Left forelimb (tissue), 1 donor: Measurements from ENCODE around the gene ZBTB20.
"Not testable (repeated sequence)": the region's sequence is repeated elsewhere in the genome, so short reads cannot be mapped to it uniquely, and the experiment has no call there.

Experiments
- DNase-seq: peaks from one replicate; pipeline ENCODE4 v3.0.0-alpha.2; 2018; ENCODE audit warnings: low spot score

Gene ZBTB20

DNA sequence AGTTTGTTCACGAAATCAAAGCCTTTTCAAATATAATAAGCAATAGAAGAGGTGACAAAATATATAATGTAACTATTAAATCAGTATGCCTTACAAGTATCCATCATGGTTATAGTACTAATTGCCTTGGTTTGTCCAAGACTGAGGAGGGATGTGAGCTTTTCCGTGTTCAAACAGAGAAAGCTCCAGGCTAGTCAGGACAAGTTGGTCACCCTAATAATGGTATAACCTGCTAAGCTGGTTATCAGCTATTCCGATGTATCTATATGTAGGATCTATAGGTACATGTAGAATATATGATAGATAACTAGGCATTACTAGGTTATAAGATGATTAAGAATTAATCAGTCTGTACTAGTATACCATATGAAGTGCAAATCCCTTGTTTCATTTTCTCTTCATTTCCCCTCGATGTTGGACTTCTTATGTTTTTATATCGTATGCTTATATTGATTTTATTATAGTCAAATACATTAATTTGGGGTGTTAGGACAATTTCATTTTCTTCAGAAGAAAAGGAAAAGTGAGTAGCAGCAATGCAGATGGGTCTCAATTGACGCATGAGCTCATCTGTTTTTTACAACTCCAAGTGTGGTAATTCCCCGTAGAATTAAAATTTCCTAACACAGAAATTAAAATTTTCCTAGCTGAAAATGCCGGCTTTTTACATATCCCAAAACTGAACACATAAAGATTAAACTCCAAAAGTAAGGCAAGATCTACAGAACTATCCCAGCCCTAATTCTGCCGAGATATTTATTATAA lies 434.2 kb downstream of the ZBTB20 start:
- no peak for DNase-seq

DNA sequence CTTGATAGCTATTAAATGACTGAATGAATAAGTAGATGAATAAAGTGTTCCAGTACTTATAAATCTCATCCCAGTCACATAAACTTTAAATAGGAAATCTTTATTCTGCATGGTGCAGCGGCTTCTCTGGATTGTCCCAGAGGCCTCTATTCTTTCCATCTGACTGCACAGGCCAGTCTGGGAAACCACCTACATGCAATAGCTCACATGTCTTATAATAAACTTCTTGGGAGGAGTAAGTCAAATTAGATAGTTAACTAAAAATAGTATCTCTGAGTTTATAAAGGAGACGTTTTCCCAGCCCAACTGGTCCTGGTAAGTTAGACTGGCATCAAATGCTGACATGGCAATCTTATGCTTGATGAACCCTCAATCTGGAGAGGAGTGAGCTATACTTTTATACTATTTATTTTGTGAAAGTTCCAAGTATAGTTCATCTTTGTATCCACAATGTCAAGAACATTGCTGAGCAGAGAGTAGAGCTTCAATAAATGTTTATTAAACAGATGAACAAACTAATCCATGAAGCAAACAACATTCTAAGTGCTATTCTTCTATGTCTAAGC lies 435.7 kb downstream of the ZBTB20 start:
- DNase-seq = no peak

DNA sequence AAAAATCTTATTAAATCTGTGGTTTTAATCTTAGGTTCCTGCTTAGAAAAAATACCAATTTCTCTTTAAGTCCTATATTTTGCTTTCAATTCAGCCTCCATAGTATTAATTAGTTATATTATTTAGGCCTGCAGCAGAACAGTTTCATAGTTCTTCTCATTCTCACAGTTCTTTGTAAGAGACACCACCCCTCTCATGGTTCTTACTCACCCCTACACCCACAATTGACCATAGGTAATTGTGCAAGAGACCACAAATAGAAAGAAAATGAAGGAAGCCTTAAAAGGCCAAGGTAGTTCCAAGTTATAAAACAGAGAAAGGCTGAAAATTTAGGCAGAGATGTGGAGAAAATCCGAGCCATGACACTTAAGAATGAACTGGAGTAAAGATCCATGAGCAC lies 438.0 kb downstream of the ZBTB20 start:
- no peak for DNase-seq

DNA sequence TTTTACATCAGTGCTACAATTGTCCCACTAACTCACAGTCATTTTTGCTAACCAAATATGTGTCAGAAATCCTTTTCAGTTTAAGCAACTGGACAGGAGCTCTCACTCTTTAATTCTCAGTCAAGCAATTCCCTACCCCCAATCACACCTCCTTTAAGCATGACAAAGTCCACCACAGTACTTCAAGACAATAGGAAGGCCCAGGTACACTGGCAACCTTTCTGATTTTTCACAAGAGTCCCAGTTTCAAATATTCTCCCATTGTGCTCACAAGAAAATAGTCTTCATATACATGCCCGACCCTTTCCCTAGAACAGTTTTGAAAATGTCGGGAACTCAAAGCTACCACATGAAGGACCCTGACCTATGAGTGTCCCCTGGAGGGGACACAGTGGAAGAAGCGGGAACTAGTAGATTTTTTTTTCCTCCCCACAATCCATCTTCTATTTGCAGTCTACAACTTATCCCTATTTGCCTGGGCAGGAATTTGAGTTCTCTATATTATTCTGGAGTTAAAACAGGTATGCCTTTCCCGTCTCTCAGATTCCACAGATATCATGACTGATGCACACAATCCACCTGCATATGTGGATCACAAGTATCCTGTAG lies 439.7 kb downstream of the ZBTB20 start:
- DNase-seq = no peak

DNA sequence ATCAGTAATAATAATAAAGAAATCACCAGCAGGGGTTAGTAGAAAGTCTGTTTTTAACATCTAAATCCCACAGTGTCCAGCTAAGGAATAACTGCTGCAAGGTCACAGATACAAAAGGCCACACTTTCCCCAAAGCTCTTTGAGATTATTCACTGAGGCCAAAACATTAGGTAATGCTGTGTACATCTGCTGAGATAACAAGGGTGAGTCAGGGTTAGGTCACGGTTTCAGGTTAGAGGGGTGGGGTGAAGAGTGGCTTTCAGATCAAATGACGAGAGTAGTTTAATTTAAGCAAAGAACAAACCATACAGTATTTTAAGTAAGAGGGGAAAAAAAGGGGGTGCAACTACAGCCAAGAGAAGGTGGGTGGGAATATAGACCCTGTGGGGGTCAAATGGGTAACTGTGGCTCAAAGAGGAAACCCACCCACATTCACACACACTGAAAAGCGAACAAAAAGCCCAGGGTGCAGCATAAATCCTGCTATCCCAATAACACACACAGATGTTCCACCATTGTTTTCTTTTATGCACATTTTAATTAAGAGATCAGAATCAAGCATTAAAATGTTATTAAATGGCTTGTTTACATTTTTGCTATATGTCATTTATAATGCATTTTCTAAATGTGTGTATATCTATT lies 440.4 kb downstream of the ZBTB20 start:
- no peak for DNase-seq

DNA sequence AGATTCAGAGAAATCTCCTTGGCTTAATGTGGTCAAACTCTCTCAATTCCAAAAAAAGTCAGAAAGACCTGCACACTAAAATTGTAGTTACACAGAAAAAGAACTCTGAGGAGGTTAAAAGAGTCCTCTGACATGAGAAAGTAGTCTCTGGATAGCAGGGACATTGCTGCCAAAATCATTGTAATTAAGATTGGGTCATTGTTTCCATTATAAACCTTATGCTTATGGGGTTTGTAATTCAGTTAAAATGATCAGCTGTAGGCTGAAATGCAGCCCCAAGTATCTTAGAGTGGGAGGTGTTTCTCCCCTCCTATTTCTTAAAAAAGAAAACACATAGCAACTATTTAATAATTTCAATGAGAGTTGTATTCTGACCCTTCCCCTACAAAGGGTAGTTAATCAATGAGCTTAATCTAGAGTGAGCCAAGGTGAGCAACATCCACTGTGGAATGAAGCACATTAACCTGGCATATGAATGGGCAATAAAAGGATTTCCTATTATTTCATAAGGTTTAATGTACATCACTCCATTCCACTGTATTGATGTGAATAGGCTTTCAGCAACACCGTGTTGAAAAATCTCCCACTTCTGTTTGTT lies 446.4 kb downstream of the ZBTB20 start:
- no peak for DNase-seq

DNA sequence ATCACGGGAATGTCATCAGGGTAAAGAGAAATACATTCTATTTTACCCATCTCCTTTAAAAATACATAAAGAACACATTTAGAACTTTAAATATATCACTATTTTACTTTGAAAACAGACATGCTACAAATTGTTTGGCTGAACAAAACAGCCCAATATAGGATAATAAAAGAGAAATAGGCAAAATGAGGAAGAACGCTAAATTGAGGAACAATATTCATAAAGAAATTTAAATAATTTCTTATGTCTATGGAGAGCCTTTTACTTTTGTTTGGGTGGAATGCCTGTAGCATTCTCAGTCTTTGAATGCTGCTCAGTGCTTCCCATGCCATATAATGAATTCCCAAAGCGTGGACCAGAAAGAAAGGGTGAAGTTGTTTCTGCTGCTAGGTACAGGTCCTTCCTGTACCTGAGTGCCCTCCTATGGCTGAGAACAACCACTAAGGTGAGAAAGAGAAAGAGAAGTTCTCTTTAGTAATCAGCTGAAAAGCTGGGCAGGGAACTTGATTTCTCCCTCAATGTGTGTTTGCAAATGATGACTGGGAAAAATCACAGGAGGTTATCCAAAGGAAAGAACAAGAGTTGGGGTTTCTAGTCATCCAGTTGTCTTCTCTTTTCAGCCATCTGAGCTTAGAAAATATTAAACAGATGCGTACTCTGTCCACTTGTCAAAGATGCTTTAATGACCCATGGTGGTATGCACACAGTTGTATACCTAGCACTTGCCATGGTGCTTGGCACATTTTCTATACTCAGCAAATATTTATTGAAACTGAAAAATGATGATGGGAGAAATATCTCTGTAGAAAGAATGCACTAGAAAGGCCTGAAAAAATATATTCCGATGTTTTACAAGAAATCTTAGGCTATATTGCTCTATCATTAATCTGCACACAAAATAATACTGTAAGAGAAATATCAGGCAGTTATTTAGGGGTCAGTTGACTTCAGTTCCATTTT lies 448.7 kb downstream of the ZBTB20 start:
- DNase-seq = no peak

DNA sequence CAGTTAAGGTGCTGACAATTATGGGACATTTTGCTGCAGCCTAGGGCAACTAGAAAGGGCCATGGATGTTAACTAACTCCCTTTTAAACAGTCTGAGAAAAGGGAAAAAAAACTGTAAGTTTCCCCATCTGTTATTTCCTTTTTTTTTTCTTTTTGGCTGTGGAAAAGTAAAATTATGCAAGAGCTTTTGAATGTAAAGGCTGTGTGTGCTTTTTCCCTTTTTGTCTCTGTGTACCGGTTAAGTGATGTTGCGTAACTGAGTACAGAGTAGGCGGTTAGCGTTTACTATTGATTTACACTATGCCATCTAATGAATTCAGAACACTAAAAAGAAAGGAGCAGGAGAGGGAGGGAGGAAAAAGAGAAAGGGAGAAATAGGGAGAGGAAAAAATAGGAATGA lies 449.7 kb downstream of the ZBTB20 start:
- no peak for DNase-seq

DNA sequence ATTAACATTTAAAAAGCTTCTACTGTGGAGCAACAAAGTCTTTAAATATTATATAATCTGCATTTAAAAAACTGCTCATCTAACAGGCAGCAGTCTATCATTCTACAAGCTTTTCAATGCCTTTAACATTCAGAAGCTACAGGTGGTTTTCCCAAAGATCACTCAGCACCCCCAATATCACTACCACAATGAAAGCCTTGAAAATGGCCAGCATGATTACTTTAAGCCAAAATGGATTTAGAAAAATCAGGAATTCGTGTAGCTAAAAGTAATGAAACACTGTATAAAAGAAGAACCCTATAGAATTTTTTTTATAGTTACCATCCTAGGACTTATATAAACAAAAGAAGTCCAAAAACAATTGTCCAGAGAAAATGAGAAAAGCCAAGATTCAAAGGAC lies 452.8 kb downstream of the ZBTB20 start:
- DNase-seq = no peak

DNA sequence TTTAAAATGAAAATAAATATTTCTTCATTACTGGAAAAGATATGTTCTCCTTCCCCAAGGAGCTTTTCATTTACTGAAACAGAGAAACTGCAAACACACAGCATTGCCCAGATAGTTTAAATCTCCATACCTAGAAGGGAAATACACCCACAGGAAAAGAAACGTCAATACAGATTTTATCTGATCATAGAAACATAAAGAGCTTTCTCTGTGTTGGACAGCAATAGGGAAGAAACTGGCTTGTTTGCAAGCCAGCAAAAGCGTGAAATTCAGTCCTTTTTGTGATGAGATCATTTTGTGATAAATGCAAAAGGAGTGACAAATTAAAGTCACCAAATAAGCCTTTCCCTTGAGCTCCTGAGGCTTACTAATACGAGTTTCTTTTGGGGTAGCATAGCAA lies 455.2 kb downstream of the ZBTB20 start:
- no peak for DNase-seq

DNA sequence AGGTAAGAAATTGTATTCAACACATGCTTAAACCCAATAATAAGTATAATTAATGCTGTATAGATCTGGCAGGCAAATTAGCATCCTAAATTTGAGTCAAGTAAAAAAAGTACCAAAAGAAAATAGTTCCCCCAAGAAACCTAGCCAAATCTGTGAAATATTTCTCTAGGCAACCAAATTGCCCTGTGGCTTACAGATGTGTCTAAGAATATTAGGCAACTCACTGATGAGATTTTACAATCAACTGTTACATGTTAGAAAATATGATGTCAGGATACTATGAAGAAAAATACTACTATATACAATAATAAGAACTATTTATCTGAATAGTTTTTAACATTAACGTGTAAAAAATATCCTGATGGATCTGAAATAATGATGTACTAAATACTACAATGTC lies 456.2 kb downstream of the ZBTB20 start:
- no peak for DNase-seq

DNA sequence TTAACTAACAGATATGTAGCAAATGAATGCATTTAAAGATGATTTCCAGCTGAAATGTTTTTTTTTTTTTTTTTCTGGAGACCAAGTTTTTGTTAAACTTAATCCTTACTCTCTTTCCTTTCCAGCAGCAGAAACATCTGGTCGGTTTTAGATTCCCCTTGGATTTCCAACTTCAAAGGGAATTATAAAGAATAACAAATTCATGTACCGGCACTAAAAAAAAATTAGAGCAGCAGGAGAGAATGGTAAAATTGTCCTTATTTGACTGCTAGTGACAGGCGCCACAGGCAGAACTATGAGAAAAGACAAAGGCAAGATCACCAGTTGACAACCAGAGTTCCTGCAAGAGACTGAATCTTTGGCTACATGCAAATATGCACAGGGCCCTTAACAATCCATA lies 459.9 kb downstream of the ZBTB20 start:
- DNase-seq = no peak

DNA sequence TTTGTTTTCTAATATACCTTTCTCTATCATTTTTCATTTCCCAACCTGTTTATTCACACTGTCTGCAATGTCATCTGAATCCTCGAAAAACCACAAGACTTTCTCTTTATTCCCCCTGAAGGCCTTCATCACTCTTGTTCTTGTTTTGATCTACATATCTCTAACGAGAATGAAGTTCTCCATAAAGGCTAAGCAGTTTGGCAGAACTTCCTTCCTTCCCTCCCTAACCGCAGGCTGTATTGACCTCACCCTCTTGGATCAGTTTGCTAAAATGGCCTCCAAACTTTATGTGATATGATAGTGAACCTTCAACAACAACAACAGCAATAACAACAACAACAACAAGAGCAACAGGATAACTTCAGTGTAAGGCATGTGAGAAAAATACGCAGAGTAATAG lies 460.5 kb downstream of the ZBTB20 start:
- no peak for DNase-seq

DNA sequence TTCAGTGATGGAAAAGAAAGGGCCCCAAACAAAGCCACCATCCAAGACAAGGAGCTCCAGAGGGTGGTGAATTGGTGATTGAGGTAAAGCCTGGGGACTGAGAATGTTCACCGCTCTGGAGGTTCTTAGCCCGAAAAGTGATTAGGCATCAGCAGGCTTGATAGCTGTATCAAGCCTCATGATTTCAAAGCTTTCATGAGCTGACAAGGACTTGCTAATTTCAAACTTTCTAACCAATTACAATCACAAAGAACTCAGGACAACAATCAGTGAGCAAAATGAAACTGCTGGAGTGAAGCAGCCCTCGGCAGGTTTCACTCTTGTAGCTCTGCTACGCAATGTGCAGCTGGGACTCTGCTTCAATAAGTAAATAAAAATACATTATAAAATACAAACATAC lies 461.9 kb downstream of the ZBTB20 start:
- DNase-seq = no peak

DNA sequence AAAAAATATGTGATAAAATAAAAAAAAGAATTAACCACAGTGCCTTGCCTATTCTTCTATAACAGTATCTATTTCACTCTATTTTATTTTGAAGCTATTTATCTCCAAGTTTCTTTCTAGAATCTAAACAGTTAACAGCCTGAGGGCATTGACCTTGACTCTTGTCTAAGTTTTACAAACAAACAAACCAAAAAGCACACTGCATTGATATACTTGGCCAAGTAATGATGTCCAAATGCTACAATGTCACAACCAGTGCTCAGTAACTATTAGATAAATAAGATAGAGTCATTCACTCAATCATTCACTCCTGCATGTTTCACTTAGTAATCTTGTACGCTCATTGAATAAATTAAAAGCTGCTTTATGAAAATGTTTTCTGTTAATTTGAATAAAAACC lies 466.8 kb downstream of the ZBTB20 start:
- no peak for DNase-seq

DNA sequence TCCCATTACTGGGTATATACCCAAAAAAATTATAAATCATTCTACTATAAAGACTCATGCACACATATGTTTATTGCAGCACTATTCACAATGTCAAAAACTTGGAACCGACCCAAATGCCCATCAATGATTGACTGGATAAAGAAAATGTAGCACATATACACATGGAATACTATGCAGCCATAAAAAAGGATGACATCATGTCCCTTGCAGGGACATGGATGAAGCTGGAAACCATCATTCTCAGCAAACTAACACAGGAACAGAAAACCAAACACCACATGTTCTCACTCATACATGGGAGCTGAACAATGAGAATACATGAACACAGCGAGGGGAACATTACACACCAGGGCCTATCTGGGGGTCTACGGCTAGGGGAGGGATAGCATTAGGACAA lies 467.3 kb downstream of the ZBTB20 start:
- not testable (repeated sequence) for DNase-seq

DNA sequence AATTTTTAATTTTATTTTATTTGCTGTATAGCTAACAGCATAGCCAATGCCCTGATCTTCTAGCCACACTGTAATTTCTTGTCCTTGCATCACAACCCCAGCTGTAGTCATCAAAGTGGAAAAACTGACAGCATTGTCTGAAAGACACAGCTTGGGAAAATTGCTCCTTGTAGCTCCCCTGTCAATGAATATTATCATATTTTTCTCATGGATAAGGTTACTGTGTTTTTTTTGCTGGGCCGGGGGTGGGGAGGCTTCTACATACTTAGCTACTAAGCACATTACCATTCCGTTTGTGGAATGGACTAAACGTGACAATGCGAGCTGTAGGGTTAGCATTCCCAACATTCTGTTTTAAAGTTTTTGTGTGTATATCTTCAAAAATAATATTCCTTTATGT lies 472.0 kb downstream of the ZBTB20 start:
- DNase-seq = no peak

DNA sequence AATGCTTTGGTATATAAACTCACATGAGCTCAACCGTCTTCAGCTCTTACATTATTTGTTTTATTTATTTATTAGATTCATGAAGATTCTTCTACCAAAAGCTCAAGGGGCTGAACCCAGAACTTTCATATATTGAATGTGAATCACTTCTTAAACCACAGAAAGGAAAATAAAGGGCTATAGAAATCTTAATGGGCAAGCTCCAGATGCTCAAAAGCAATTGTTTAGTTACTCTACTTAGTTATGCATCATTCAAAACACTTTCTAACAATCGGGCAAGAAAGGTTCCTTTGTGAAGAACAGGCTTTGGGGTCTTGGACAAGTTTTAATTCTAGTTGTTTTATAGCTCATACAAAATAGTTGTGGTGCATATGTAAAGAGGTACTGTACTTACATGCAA lies 473.1 kb downstream of the ZBTB20 start:
- no peak for DNase-seq

DNA sequence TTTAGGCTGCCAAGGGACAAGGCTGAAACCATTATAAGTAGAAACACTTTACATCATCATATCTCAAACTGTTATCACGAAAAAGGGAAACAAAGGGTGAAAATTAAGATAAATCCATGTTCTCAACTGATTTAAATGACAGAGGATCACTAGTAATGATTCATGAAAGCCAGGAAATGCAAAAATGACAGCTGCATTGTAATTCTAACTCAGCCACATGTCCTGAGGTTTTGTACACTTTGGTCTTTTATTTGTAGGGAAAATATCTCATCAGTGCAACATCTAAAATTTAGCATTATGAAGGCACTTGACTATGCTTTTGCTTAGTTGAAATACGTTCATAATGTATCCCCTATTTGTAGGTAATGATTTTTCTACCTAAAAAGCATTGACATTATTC lies 473.6 kb downstream of the ZBTB20 start:
- DNase-seq = no peak

DNA sequence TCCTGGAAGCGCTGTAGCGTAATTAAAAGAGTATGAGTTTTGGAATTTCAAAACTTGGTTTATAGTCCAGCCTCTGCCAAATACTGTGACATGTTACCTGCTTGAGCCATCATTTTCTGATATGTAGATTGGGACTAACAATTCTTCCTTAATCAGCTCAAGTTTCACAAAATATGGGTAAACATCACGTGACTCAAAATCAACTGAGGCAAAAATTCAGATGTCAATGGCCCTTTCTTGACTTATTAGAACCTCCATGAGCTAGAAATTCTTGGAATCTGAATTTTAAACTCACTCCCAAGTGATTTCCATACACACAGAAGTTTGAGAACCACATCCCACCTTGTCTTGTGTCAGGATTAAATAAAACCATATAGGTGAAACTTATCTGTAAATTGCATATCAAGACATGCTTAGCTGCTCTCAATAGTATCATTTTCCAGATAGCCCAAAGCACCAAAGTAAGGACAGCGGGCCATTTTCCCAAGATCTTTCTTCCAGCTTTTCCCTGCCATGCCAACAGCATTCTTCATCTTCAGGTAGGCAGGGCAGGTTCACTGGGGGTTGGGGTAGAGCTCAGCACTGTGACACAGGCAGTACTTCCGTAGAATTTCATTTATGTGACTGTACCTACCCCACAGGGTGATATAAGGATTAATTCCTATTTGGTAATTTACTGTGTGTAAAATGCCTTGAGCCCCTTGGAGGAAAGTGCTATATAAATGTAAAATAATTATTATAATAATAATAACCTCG lies 474.2 kb downstream of the ZBTB20 start:
- no peak for DNase-seq
